NCI-H2196 treated with DMSO at 0.1 percent for 48 hours (cell line): Measurements from ENCODE around the gene PLK3.
"Not testable (repeated sequence)": the region's sequence is repeated elsewhere in the genome, so short reads cannot be mapped to it uniquely, and the experiment has no call there.

Experiments
- DNase-seq: peaks from one replicate; lab custom pipeline; 2025; ENCODE audit not compliant: unreplicated experiment; lab: John Stamatoyannopoulos, UW

The PLK3 gene

DNA sequence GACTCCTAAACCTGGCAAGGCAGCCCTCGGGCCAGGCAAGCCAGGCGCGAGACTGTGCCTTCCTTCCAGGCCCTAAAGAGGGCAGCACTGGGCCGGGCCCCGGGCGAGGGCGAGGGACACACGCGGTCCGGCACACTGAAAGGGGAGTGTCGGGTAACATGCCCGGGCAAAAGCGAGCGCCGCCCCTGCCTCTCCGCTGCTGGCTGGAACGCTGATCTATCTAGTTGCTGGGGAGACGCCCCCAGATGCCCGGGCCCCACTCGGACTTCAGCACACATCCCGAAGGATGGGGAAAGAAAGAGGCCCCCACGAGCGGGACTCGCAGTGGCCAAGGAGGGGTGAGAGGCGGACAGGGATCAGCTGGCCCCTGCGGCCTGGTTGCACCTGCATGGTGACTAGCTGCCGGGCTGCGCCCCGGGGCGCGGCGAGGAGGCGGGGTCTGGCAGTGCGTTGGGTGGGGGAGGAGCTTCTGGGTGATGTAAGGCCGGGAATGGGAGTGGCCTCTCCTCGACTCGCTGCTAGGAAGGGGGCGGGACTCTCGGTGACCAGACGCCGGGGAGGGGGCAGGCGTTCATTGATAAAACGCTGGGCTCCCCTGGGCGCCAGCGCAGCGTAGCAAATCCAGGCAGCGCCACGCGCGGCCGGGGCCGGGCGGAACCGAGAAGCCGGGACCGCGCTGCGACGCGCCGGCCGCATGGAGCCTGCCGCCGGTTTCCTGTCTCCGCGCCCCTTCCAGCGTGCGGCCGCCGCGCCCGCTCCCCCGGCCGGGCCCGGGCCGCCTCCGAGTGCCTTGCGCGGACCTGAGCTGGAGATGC, at the start of gene PLK3:
Gene PLK3 (plus strand): TSS at position 608 of the 815 bp plus-strand sequence. CDS start 87 bp downstream, at position 695.
- peak; percentile 97 for DNase-seq

DNA sequence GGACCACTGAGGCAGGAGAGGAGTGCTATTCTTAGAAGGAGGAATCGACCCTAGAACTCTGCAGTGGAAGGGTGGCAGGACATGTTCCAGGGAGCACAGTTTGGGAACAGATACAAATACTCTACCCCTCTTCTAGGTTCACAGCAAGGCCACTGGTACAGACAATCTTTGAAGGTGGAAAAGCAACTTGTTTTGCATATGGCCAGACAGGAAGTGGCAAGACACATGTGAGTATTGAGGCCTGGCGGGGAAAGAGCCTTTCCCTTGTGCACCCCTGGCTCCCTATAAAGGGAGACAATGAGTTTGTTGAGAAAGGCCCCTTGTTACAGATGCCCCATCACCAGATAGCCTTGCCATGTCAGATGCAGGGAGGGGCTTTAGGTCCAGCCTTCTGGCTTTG, 42.8 kb upstream of the PLK3 start:
- DNase-seq = no peak

DNA sequence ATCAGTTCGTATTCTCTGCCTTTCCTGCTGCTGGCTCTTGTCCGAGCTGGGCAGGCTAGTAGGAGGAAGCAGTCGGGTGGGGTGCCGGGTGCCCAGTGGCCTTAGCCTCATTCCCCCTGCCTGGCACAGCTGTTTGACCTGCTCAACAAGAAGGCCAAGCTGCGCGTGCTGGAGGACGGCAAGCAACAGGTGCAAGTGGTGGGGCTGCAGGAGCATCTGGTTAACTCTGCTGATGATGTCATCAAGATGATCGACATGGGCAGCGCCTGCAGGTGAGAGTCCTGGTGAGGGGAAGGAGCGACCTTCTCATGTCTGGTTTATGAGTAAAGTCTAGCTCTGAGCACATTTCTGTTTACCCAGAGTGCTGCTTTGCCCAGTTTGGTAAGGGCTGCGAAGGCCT, 41.1 kb upstream of the PLK3 start:
- no peak for DNase-seq

DNA sequence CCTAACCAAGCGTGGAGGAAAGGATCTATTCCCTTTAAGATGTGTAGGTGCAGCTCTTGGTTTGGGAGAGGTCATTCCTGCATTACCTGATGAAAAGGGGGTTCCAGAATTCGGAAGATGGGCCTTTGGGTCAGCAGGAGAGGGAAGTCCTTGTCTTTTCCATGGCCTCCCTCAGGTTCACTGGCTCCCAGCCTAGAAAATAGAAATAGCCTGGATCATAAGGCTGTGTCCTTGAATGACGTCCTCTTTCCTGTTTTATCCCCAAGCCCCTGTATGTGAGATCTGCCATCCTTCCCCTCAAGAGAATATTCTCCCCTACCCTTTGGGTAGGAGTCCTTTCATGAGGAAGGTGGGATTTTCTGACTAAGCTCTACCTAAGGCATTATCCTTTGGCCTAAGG, 39.3 kb upstream of the PLK3 start:
- no peak for DNase-seq

DNA sequence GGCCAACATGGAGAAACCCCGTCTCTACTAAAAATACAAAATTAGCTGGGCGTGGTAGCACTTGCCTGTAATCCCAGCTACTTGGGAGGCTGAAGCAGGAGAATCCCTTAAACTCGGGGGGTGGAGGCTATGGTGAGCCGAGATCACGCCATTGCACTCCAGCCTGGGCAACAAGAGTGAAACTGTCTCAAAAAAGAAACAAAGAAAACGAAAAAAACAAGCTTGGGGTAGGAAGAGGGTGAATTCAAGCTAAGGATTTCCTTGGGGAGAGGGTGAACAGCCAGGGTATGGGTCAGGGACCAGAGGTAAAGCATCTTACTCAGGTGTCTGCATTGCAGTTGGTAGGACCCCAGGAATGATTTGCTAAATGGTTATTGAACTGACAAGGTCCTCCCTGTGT, 33.8 kb upstream of the PLK3 start:
- DNase-seq = not testable (repeated sequence)

DNA sequence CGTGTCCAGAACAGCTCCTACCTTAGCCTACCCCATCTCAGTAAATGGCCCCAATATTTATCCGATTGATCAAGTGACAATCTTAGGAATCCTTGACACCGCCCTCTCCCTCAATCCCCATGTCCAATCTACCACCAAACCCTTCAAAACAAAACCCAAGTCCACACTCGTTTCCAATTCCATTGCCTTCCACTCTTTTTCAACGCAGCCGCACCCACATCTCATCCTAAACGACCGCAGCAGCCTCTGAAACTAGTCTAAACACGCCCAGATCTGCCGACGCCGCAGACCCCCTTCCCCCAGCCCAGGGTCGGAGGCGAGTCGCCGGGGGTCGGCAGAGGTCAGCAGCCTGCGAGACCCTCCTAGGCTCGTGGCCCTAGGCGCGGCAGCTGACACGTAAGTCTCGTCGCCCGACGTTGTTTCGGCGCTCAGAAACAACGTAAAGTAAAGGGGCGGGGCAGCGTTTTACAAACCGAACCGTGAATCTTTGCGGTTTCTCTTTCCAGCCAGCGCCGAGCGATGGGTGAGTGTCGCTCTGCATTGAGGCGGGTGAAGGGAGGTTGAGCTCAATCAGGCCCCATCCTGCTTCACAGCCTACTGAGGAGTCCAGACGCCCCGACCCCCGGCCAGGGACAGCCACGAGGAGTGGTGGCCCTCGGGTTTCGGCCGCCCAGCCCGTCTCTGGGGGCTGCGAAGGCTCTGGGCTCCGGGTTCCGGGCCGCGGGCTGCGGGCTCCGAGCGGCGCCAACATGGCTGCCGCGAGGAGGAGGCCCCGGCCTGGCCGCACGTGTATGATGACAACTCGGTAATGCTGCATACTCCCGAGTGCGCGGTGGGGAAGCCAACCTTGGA, 24.9 kb upstream of the PLK3 start, which contains the start of gene RPS8:
Gene RPS8 (plus strand): TSS at position 463 of the 852 bp plus-strand sequence. CDS start 57 bp downstream, at position 520.
- DNase-seq = peak; percentile 84

DNA sequence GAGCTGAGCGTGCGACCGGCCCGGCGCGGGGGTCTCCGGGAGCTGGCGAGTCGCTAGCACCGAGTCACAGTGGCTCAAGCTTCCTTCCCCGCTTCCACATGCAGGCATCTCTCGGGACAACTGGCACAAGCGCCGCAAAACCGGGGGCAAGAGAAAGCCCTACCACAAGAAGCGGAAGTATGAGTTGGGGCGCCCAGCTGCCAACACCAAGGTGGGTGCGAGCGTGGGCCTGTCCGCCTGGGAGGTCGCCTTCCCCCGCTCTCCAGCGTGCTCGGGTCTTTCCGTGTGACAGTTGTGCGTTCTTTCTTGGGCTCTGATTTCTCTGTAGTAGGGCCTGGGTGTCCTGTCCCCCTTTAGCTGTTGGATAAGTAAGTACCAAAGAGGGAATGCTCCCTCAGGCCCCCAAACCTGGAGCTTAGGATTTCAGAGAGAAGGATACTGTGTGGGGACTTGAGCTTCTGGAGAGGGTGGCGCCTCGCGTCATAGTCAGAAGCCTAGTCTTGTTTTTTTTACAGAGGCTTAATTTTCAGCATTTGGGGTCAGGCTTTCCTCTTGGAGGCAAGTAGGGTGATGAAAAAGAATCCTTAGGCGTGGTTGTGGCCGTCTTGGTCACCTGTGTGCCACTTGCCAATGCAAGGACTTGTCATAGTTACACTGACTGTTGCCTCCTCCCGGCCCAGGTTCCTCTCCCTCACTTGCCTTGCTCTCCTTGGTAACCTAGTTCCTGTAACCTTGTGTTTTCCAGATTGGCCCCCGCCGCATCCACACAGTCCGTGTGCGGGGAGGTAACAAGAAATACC, 24.0 kb upstream of the PLK3 start:
- DNase-seq = no peak

DNA sequence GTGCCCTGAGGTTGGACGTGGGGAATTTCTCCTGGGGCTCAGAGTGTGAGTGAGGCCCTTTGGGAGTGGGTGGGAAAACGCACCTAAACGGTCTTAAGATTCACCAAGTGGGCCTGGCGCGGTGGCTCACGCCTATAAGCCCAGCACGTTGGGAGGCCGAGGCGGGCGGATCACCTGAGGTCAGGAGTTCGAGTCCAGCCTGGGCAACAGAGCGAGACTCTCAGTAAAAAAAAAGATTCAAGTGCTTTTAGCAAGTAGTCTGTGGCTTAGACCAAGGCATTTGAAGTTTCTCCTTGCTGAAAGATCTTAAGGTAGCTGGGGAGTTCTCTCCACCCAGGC, 23.5 kb upstream of the PLK3 start:
- DNase-seq = no peak

DNA sequence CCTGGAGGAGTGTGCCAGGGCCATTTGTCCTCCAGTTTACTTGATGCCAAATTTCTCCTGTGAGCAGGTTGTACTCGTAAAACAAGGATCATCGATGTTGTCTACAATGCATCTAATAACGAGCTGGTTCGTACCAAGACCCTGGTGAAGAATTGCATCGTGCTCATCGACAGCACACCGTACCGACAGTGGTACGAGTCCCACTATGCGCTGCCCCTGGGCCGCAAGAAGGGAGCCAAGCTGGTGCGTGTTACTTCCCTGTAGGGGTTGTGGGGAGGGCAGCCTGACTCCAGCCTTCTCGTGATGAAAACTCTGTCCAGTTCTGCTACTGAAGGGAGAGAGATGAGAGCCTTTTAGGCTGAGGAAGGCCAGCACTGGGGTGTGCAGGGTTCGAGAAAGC, 22.6 kb upstream of the PLK3 start:
- DNase-seq = no peak

DNA sequence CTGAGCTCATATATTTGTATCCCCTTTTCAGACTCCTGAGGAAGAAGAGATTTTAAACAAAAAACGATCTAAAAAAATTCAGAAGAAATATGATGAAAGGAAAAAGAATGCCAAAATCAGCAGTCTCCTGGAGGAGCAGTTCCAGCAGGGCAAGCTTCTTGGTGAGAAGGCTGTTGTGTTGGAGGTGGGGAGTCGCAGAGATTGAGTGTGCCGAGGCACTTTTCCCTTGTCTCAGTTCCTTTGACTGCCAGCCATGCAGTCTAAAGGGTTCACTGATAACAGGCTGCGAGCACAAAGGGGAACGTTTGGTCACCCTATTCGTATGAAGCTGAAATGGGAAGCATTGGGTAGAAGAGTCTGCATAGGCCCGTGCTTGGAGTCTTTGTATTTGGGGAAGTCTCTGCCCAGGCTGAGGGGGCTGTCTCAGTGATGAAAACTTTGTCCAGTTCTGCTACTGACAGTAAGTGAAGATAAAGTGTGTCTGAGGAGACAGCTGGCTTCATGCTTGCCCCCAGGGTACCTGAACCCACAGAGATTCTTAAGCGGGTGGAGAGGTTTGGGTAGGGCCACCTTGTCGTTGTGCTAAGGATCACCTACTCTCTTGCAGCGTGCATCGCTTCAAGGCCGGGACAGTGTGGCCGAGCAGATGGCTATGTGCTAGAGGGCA, 22.1 kb upstream of the PLK3 start:
- DNase-seq = no peak

DNA sequence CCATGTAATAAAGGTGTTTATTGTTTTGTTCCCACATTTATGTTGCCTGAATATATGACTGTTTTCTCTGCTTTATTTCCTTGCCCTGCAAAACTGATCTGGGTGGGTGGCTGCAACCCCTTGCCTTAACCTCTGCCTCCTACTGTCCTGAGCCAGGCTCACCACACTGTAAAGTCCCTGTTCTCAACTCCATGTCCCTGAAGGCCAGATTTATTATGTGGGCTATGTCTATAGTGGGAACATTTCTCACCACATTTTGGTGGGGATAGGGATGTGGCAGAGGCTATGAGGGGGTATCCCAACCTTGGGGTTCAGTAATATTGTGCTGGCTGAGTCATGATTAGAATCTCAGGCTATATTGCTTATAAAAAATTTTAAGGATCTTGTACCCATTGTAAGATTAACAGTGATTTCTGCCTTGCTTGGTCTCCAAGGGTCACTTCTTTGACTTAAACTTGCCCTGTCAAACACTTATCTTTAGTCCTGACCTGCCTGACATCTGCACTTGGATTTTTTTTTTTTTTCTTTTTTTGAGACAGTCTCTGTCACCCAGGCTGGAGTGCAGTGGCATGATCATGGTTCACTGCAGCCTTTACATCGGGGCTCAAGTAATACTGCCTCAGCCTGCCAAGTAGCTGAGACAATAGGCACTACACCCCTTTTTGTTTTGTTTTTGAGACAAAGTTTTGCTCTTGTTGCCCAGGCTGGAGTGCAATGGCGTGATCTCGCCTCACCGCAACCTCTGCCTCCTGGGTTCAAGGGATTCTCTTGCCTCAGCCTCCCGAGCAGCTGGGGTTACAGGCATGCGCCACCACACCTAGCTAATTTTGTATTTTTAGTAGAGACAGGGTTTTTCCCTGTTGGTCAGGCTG, 21.2 kb upstream of the PLK3 start:
- no peak for DNase-seq

DNA sequence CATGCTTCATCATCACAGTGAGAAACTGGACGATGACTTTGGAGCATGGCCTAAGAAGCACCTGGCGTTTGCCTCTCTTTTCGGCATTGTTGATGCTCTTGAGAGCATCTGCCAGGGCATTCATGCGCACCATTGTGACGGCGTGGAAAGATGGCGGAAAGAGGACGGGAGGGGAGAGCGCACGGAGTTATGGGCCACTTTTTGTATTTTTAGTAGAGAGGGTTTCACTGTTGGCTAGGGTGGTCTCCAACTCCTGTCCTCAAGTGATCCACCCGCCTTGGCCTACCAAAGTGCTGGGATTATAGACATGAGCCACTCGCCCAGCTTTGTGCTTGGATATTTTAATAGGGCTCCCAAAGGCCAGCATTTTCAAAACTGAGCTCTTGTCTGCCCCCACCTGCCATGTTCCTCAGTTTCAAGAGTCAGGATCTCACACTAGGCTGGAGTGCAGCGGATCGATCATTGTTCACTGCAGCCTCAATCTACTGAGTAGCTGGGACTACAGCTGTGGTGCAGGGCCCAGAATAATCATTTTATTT, 19.5 kb upstream of the PLK3 start:
- no peak for DNase-seq

DNA sequence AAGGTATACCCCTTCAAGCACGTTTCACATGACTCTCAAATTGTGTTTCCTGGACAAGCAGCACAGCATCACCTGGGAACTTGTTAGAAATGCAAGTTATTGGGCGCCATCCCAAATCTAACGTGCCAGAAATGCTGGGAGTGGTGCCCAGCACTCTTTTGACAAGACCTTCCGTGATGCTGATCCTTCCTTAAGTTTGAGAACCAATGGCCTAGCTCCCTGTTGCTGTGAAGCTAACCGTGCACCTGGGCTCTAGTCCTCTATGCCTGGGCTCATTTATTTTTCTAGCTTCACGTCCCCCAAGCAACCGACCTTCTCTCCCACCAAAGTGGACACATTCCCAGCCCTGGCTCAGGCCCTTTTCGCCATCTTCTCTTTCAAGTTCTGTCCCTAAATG, 16.5 kb upstream of the PLK3 start:
- DNase-seq = no peak

DNA sequence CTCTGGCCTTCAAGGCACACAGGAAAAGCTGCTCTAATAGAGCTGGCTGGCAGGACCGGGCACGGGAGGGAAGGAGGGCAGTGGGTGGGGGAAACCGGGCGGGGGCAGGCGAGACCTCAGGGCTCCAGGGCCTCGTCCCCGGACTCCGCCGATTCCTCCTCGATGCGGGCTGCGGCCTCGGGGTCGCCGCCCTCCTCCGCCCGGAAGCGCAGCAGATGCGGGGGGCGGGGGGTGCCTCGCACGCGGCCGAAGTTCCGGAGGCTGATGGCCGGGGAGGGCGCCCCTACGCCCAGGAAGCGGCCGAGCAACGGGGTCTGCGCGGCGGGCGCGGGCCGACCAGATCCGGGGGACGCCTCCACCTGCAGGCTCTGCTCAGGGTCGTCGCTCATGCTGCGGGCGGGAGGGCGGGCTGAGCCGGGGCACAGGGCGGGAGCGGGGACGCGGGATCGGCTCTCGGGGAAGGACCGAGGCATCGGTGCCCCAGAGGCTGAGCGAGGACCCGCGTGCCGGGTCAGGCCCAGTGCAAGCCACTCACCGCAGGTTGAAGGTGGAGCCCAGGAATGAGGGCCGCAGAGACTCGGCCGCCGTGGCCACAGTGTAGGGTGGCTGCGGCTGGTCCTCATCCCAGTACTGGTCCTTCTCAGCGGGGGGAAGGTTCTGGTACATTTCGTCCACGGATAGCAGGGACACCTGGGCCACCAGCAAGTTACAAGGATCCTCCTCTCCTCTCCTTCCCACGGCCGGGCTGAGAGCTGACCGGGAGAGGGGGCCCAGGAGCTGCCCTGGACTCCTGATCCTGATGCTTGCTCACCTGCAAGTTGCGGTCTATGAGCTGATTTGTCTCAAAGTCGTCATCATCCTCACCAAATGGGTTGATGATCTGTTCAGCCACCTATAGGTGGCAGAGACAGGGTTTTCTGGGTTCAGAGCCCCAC, 15.8 kb upstream of the PLK3 start:
- DNase-seq = no peak

DNA sequence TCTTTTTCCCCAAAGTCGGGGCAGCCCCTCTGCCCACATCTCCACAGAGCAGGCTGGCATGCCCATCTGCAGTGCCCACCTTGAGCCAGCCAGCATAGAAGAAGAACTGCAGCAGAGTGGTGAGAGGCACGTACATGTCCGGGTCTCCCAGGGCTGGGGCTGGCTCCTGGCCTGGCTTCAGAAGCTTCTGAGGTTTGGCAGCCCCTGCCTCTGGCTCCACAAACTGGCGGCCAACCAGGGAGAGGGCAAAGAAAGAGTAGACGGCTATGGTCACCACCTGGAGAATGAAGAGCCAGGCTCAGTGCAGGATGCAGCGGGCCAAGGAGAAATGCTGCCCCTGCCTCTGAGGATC, 15.2 kb upstream of the PLK3 start:
- no peak for DNase-seq

DNA sequence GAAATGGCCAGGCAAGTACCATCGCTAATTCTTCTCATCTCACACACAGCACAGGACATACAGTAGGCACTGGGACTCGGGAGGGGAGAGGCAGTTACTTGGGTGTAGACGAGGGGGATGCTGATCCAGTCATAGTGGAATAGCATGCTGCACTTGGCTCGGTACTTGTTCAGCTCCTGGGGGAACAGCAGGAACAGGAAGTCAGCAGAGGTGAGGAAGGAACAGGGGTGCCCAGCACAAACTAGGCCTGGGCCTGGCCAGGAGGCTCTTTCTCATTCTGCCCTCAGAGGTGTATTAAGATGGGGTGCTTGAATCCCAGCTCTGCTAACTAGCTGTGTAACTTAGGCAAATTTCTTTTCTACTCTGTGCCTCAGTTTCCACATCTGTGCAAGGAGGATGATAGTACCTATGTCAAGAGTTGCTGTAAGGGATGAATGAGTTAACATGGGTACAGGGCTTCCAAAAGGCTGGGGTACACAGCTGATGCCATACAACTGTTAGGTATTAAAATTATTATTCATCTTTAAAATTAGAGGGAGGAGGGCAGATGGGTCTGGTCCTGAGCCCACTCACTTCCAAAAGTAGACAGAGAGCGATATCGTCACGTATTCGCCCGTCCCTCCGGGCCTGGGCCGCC, 14.6 kb upstream of the PLK3 start:
- DNase-seq = no peak

DNA sequence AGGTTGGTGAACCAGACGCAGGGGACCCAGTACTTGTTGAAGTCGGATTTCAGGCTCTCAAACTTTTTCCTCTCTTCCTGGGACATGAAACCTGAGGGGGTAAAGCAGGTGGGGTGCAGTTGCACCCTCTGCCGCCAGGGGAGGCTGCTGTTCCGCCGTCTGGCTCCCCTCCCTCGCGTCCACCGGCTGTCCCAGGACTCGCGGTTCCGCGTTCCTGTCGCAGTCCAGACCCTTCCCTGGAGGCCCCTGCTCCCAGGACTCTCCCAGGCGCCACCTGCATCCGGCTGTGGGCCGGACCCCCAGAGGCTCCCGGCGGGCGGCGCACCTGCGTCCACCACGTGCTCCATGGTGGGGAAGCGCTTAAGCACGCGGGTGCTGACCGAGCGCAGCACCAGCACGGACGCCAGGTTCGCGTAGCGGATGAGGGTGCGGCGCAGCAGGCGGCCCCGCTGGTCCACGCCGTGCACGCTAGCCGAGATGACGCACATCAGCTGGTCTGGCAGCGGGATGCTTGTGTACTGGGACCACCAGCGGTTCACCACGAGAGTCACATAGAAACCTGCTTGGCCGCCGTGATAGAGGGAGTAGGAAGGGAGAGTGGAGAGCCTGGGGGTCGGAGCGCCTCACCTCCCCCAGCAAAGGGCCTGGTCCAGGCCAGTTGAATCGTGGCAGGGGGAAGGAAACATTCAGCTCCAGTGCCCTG, 13.9 kb upstream of the PLK3 start:
- no peak for DNase-seq
